ENCODE data around the gene PVALEF.

PVALEF gene

DNA sequence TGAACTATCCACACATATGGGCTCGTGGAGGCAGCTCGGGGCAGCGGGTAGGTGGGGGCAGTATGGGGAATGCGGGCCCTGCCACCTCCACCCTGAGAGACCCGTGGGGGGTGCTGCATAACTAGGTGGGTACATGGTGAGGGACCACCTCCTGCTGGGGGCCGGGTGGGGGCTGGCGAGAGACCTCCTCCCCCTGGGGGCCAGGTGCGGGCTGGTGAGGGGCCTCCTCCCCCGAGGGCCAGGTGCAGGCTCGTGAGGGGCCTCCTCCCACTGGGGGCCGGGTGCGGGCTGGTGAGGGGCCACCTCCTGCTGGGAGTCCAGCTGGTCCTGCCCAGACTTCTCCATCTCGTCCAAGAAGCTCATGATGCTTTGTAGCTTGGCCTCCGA lies 32.1 kb downstream of the PVALEF start:
- Histone ChIP-seq H3K27me3 (ENCODE audit: control insufficient read depth, insufficient read depth, low read length) (no peaks in the 10 kb centered on the region), H3K4me3 (ENCODE audit: low read length) (no peak overlapping the region), H3K36me3 (ENCODE audit: control insufficient read depth, low read depth, low read length) (peaks cover 11% of the 10 kb centered on the region), H3K9ac (ENCODE audit: low read length) (no peak overlapping the region), H3K4me1 (ENCODE audit: control insufficient read depth, low read depth, low read length) (no peaks in the 10 kb centered on the region), H3K27ac (ENCODE audit: low read length) (no peak overlapping the region), H3K9me3 (ENCODE audit: control insufficient read depth, low read depth, low read length) (no peaks in the 10 kb centered on the region)

- Histone ChIP-seq H3K9ac (ENCODE audit: low read length) (no peak overlapping the region), H3K27ac (ENCODE audit: low read length) (no peak overlapping the region), H3K4me3 (ENCODE audit: low read length) (no peak overlapping the region), H3K9me3 (ENCODE audit: control insufficient read depth, low read depth, low read length) (no peaks in the 10 kb centered on the region), H3K4me1 (ENCODE audit: control insufficient read depth, low read depth, low read length) (no peaks in the 10 kb centered on the region), H3K27me3 (ENCODE audit: control insufficient read depth, insufficient read depth, low read length) (no peaks in the 10 kb centered on the region), H3K36me3 (ENCODE audit: control insufficient read depth, low read depth, low read length) (peaks cover 11% of the 10 kb centered on the region)
These were observed 32.7 kb downstream of the PVALEF start for GRCh38 chr17:81197831-81198490.

- no peak overlapping the region for H3K27ac ChIP-seq (ENCODE audit: low read length)
- no peak overlapping the region for H3K9ac ChIP-seq (ENCODE audit: low read length)
- H3K27me3 ChIP-seq (ENCODE audit: control insufficient read depth, insufficient read depth, low read length) = no peaks in the 10 kb centered on the region
- H3K4me1 ChIP-seq (ENCODE audit: control insufficient read depth, low read depth, low read length) = no peaks in the 10 kb centered on the region
- H3K9me3 ChIP-seq (ENCODE audit: control insufficient read depth, low read depth, low read length) = no peaks in the 10 kb centered on the region
- H3K4me3 ChIP-seq (ENCODE audit: low read length) = no peak overlapping the region
- H3K36me3 ChIP-seq (ENCODE audit: control insufficient read depth, low read depth, low read length) = peaks cover 11% of the 10 kb centered on the region
These were observed 33.6 kb downstream of the PVALEF start for GRCh38 chr17:81198826-81199481.

- Histone ChIP-seq H3K9ac (ENCODE audit: low read length) (no peak overlapping the region), H3K27me3 (ENCODE audit: control insufficient read depth, insufficient read depth, low read length) (no peaks in the 10 kb centered on the region), H3K9me3 (ENCODE audit: control insufficient read depth, low read depth, low read length) (no peaks in the 10 kb centered on the region), H3K4me1 (ENCODE audit: control insufficient read depth, low read depth, low read length) (no peaks in the 10 kb centered on the region), H3K27ac (ENCODE audit: low read length) (no peak overlapping the region), H3K4me3 (ENCODE audit: low read length) (no peak overlapping the region), H3K36me3 (ENCODE audit: control insufficient read depth, low read depth, low read length) (peaks cover 11% of the 10 kb centered on the region)
These were observed 34.1 kb downstream of the PVALEF start for GRCh38 chr17:81199482-81199830.

GRCh38 chr17:81200201-81200600 lies 34.9 kb downstream of the PVALEF start:
- H3K9me3 ChIP-seq (ENCODE audit: control insufficient read depth, low read depth, low read length) = no peaks in the 10 kb centered on the region
- H3K27ac ChIP-seq (ENCODE audit: low read length) = no peak overlapping the region
- no peak overlapping the region for H3K4me3 ChIP-seq (ENCODE audit: low read length)
- H3K9ac ChIP-seq (ENCODE audit: low read length) = no peak overlapping the region
- H3K4me1 ChIP-seq (ENCODE audit: control insufficient read depth, low read depth, low read length) = no peaks in the 10 kb centered on the region
- no peaks in the 10 kb centered on the region for H3K27me3 ChIP-seq (ENCODE audit: control insufficient read depth, insufficient read depth, low read length)
- peaks cover 14% of the 10 kb centered on the region for H3K36me3 ChIP-seq (ENCODE audit: control insufficient read depth, low read depth, low read length)

DNA sequence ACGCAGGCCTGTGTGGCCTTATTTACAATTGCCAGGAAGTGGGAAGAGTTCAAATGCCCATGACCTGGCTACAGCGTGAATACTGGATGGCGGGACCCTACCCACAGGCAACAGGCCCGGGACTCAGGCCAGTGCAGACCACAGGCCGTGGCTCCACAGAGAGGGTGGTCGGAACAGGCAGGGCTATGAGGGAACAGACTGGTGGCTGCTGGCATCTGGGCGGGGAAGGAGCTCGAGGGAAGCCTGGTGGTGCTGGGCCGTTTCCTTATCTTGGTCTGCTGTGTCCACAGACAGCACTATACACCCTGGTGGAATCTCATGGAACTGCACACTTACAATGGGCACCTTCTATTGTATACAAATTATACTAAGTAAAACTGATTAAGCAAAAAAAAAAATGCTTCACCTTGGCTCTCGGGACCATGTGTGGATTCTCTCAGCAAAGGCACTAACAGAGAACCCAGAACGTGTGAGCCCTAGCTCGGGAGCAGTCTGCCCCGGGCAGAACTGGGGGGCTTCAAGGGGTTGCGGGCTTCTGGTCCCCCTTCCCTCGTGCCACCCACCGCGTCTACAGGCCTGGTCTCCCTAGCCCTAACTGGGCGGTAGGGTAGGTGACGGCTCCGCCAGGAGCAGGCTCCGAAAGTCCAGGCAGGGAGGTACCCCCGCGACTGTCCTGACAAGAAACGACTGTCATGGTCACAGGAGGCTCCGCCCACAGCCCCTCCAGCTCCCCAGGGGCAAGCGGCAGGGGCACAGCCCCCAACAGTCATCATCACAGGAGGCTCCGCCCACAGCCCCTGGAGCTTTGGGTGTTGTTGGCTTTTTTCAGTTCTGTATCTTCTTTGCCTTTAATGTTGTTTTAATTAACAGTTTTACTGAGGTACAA lies 35.6 kb downstream of the PVALEF start:
- Histone ChIP-seq H3K27me3 (ENCODE audit: control insufficient read depth, insufficient read depth, low read length) (no peaks in the 10 kb centered on the region), H3K9ac (ENCODE audit: low read length) (no peak overlapping the region), H3K27ac (ENCODE audit: low read length) (no peak overlapping the region), H3K36me3 (ENCODE audit: control insufficient read depth, low read depth, low read length) (peaks cover 11% of the 10 kb centered on the region), H3K4me3 (ENCODE audit: low read length) (no peak overlapping the region), H3K9me3 (ENCODE audit: control insufficient read depth, low read depth, low read length) (no peaks in the 10 kb centered on the region), H3K4me1 (ENCODE audit: control insufficient read depth, low read depth, low read length) (no peaks in the 10 kb centered on the region)

GRCh38 chr17:81202318-81202717 lies 37.0 kb downstream of the PVALEF start:
- H3K9ac ChIP-seq (ENCODE audit: low read length) = no peak overlapping the region
- H3K4me3 ChIP-seq (ENCODE audit: low read length) = no peak overlapping the region
- H3K9me3 ChIP-seq (ENCODE audit: control insufficient read depth, low read depth, low read length) = no peaks in the 10 kb centered on the region
- H3K27ac ChIP-seq (ENCODE audit: low read length) = no peak overlapping the region
- no peaks in the 10 kb centered on the region for H3K27me3 ChIP-seq (ENCODE audit: control insufficient read depth, insufficient read depth, low read length)
- H3K36me3 ChIP-seq (ENCODE audit: control insufficient read depth, low read depth, low read length) = peaks cover 11% of the 10 kb centered on the region
- no peaks in the 10 kb centered on the region for H3K4me1 ChIP-seq (ENCODE audit: control insufficient read depth, low read depth, low read length)

- Histone ChIP-seq H3K27ac (ENCODE audit: low read length) (no peak overlapping the region), H3K27me3 (ENCODE audit: control insufficient read depth, insufficient read depth, low read length) (no peaks in the 10 kb centered on the region), H3K4me3 (ENCODE audit: low read length) (no peak overlapping the region), H3K9me3 (ENCODE audit: control insufficient read depth, low read depth, low read length) (no peaks in the 10 kb centered on the region), H3K9ac (ENCODE audit: low read length) (no peak overlapping the region), H3K4me1 (ENCODE audit: control insufficient read depth, low read depth, low read length) (no peaks in the 10 kb centered on the region), H3K36me3 (ENCODE audit: control insufficient read depth, low read depth, low read length) (peaks cover 8% of the 10 kb centered on the region)
These were observed 37.8 kb downstream of the PVALEF start for GRCh38 chr17:81203136-81203535.

DNA sequence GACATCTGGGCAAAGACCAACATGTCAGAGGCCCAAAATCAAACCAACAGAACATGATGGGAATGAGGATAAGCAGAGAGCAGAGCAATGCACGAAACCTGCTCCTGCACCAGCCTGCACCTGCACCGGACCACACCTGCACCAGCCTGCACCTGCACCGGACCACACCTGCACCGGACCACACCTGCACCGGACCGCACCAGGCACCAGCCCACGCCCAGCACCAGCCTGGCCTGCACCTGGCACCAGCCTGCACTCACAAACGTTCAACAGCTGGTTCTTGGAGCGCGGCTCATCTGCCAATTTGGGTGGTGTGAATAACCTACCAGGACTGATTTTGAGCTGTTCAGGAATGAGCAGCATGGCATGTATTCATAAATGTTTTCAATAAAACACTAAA lies 39.3 kb downstream of the PVALEF start:
- H3K4me1 ChIP-seq (ENCODE audit: control insufficient read depth, low read depth, low read length) = no peaks in the 10 kb centered on the region
- no peaks in the 10 kb centered on the region for H3K9me3 ChIP-seq (ENCODE audit: control insufficient read depth, low read depth, low read length)
- no peak overlapping the region for H3K27ac ChIP-seq (ENCODE audit: low read length)
- no peak overlapping the region for H3K4me3 ChIP-seq (ENCODE audit: low read length)
- no peak overlapping the region for H3K9ac ChIP-seq (ENCODE audit: low read length)
- H3K36me3 ChIP-seq (ENCODE audit: control insufficient read depth, low read depth, low read length) = peaks cover 3% of the 10 kb centered on the region
- H3K27me3 ChIP-seq (ENCODE audit: control insufficient read depth, insufficient read depth, low read length) = no peaks in the 10 kb centered on the region

- no peak overlapping the region for H3K27ac ChIP-seq (ENCODE audit: low read length)
- no peak overlapping the region for H3K4me3 ChIP-seq (ENCODE audit: low read length)
- H3K36me3 ChIP-seq (ENCODE audit: control insufficient read depth, low read depth, low read length) = peaks cover 3% of the 10 kb centered on the region
These were observed 40.9 kb downstream of the PVALEF start for GRCh38 chr17:81206166-81206565.

GRCh38 chr17:81206657-81207056 lies 41.4 kb downstream of the PVALEF start:
- Histone ChIP-seq H3K4me3 (ENCODE audit: low read length) (no peak overlapping the region), H3K27ac (ENCODE audit: low read length) (no peak overlapping the region), H3K27me3 (ENCODE audit: control insufficient read depth, insufficient read depth, low read length) (no peaks in the 10 kb centered on the region), H3K9ac (ENCODE audit: low read length) (no peak overlapping the region), H3K36me3 (ENCODE audit: control insufficient read depth, low read depth, low read length) (peaks cover 3% of the 10 kb centered on the region), H3K4me1 (ENCODE audit: control insufficient read depth, low read depth, low read length) (no peaks in the 10 kb centered on the region), H3K9me3 (ENCODE audit: control insufficient read depth, low read depth, low read length) (no peaks in the 10 kb centered on the region)

More at GRCh38 chr17:81206166-81206565, 40.9 kb downstream of the PVALEF start:
- Histone ChIP-seq H3K27me3 (ENCODE audit: control insufficient read depth, insufficient read depth, low read length) (no peaks in the 10 kb centered on the region), H3K9me3 (ENCODE audit: control insufficient read depth, low read depth, low read length) (no peaks in the 10 kb centered on the region), H3K9ac (ENCODE audit: low read length) (no peak overlapping the region), H3K4me1 (ENCODE audit: control insufficient read depth, low read depth, low read length) (no peaks in the 10 kb centered on the region)

Data from iPS-18a (cell line).